C4-2B (cell line): ENCODE results near the gene FNDC11.

Experiments
- H3K27ac ChIP-seq: fragments of 450-650 bp; 2 replicates; pipeline ENCODE4 v1.5.1; 2017
- ZFX ChIP-seq: fragments of 450-650 bp; IDR thresholded peaks from 2 replicates; pipeline ENCODE4 v1.6.1; 2017
- TF ChIP-seq, protein P1 (sequence below): fragments of 450-650 bp; conservative IDR thresholded peaks from 2 replicates; pipeline ENCODE4 v1.5.1; 2017; ENCODE audit warnings: mild to moderate bottlenecking

The FNDC11 gene

GRCh38 chr20:63529180-63529860 is 24.6 kb upstream of the FNDC11 start:
- H3K27ac ChIP-seq: no peak overlapping the region
- TF ChIP-seq, protein P1, sequence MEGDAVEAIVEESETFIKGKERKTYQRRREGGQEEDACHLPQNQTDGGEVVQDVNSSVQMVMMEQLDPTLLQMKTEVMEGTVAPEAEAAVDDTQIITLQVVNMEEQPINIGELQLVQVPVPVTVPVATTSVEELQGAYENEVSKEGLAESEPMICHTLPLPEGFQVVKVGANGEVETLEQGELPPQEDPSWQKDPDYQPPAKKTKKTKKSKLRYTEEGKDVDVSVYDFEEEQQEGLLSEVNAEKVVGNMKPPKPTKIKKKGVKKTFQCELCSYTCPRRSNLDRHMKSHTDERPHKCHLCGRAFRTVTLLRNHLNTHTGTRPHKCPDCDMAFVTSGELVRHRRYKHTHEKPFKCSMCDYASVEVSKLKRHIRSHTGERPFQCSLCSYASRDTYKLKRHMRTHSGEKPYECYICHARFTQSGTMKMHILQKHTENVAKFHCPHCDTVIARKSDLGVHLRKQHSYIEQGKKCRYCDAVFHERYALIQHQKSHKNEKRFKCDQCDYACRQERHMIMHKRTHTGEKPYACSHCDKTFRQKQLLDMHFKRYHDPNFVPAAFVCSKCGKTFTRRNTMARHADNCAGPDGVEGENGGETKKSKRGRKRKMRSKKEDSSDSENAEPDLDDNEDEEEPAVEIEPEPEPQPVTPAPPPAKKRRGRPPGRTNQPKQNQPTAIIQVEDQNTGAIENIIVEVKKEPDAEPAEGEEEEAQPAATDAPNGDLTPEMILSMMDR: no peak
- no peak for TF ChIP-seq ZFX

DNA sequence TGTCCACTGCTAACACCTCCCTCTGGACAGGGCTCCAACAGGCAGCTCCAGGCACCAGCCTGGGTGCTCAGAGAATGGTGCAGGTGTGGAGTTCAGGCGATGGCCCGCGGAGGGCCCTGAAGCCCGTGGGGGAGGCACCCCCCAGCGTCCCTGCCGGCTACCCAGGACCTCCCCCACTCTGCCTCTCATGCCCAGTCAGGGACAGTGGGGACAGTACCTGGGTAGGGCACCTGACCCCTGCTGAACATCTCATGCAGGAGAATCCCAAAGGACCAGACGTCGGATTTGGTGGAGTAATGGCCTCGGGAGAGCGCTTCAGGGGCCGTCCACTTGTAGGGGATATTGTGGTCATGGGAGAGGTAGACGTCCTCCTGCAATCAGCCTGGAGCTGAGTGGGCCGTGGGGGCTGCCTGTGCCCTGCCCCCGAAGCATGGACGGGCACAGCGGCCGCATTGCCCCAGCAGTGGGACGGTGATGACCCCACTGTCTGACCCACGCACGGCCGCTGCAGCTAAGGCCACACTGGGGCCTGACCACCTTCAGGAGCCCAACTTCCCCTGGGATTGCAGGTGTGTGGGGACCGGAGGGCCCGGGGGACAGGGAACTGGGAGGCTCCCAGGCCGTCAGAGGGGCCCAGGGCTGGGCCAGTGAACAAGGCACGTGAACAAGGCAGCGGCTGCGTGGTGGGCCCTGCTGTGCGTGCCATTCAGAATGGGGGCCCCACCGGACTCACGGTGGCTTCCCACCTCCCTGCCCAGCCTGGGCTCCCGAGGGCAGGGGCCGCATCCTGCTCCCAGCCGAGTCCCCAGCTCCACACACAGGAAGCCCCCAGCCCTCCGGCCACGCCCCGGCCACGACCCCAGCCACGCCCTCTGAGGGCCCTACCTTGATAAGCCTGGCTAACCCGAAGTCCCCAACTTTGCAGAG is 23.8 kb upstream of the FNDC11 start:
- no peak overlapping the region for H3K27ac ChIP-seq
- no peak for TF ChIP-seq ZFX
- TF ChIP-seq, protein P1: no peak

GRCh38 chr20:63530788-63531160 is 23.2 kb upstream of the FNDC11 start:
- TF ChIP-seq ZFX: no peak
- TF ChIP-seq, protein P1: no peak
- no peak overlapping the region for H3K27ac ChIP-seq

- no peak overlapping the region for H3K27ac ChIP-seq
- TF ChIP-seq, protein P1: no peak
- no peak for TF ChIP-seq ZFX
These were observed 22.1 kb upstream of the FNDC11 start for GRCh38 chr20:63531686-63532448.

- TF ChIP-seq, protein P1: no peak
- no peak for TF ChIP-seq ZFX
These were observed 21.4 kb upstream of the FNDC11 start for GRCh38 chr20:63532449-63532971.

GRCh38 chr20:63533388-63533787 is 20.6 kb upstream of the FNDC11 start:
- H3K27ac ChIP-seq: no peak overlapping the region
- TF ChIP-seq, protein P1: no peak
- TF ChIP-seq ZFX: no peak

More at GRCh38 chr20:63532449-63532971, 21.4 kb upstream of the FNDC11 start:
- no peak overlapping the region for H3K27ac ChIP-seq
